BJ (cell line): ENCODE data around the gene VASN. TPM values are rescaled to one million over a fixed set of nuclear protein-coding genes. Genes with fewer than 3 reads are reported as not detected.

ENCODE experiments used
- CTCF ChIA-PET: fragments of 350-600 bp; formaldehyde crosslinking; extraction: SDS; loops from one replicate; lab custom pipeline; 2021; ENCODE audit warnings: antibody characterized with exemption, inconsistent platforms; lab: Yijun Ruan, JAX
- POLR2A ChIA-PET: fragments of 300-600 bp; sonication (Branson Sonifier 250); formaldehyde crosslinking; extraction: SDS; loops from one replicate; lab custom pipeline; 2021; ENCODE audit warnings: antibody characterized with exemption; lab: Charles Lee
- DNase-seq: peaks from one replicate; pipeline ENCODE4 v3.0.0-alpha.2; 2011; ENCODE audit warnings: low read depth
- H3K27me3 ChIP-seq: 2 replicates; pipeline ENCODE4 v1.6.0; 2011; ENCODE audit warnings: low read length; ENCODE audit not compliant: control insufficient read depth, insufficient read depth
- H3K36me3 ChIP-seq: 2 replicates; pipeline ENCODE4 v1.5.1; 2011; ENCODE audit warnings: low read length; ENCODE audit not compliant: control insufficient read depth, insufficient read depth
- H3K4me3 ChIP-seq: 2 replicates; pipeline ENCODE4 v1.5.1; 2011; ENCODE audit warnings: low read depth, mild to moderate bottlenecking, control low read depth, low read length
- CTCF ChIP-seq: IDR thresholded peaks from 2 replicates; pipeline ENCODE4 v1.5.1; 2011; ENCODE audit warnings: low read depth, mild to moderate bottlenecking, control low read depth, inconsistent platforms, low read length, moderate library complexity; ENCODE audit not compliant: insufficient read depth
- polyA plus RNA-seq: library from polyadenylated mRNA; depleted of rRNA; stranded (reverse); fragments of >200 nt; gene quantifications from 2 replicates; pipeline ENCODE4 v1.2.3, GENCODE V29; 2011

VASN gene
- polyA plus RNA-seq, 1 experiment: 71.6 TPM

- Histone ChIP-seq H3K36me3 (no peaks in the 10 kb centered on the region), H3K27me3 (no peaks in the 10 kb centered on the region), H3K4me3 (no peak overlapping the region)
- ChIA-PET POLR2A (interaction anchor here (1.4 kb wide), 1 partner anchor 10 kb away, joined by 3 read pairs; no protein-coding TSS in a partner anchor), CTCF (interaction anchor here (0.6 to 8.4 kb wide), 8 partner anchors 10 to 116 kb away, joined by 3 to 86 read pairs (median 5); partner anchors contain the start of gene PAM16)
- no peak for DNase-seq
- TF ChIP-seq CTCF: no peak
These were observed 2.5 kb upstream of the VASN start for GRCh38 chr16:4369007-4369733.

- CTCF ChIA-PET: interaction anchor here (0.6 to 8.4 kb wide), 6 partner anchors 11 to 96 kb away, joined by 3 to 86 read pairs (median 10); no protein-coding TSS in a partner anchor
These were observed 1.5 kb upstream of the VASN start for GRCh38 chr16:4370151-4370550.

GRCh38 chr16:4370570-4371356, 885 bp upstream of the VASN start:
- H3K36me3 ChIP-seq: peaks cover 3% of the 10 kb centered on the region
- no peak for TF ChIP-seq CTCF
- no peak overlapping the region for H3K4me3 ChIP-seq
- POLR2A ChIA-PET: no interaction called here
- H3K27me3 ChIP-seq: no peaks in the 10 kb centered on the region
- DNase-seq: no peak
- CTCF ChIA-PET: interaction anchor here (1.3 to 8.4 kb wide), 5 partner anchors 12 to 97 kb away, joined by 4 to 86 read pairs (median 17); no protein-coding TSS in a partner anchor

More at GRCh38 chr16:4370151-4370550, 1.5 kb upstream of the VASN start:
- no peak for TF ChIP-seq CTCF
- peaks cover 2% of the 10 kb centered on the region; the same call in 1 of the 2 replicates for H3K36me3 ChIP-seq
- no peaks in the 10 kb centered on the region for H3K27me3 ChIP-seq
- H3K4me3 ChIP-seq: no peak overlapping the region
- POLR2A ChIA-PET: no interaction called here
- DNase-seq: no peak

- no peak for DNase-seq
- POLR2A ChIA-PET: no interaction called here
These were observed 441 bp downstream of the VASN start for GRCh38 chr16:4372001-4372577.

More at GRCh38 chr16:4372001-4372577, 441 bp downstream of the VASN start:
- CTCF ChIA-PET: interaction anchor here (2.2 kb wide), 1 partner anchor 31 kb away, joined by 18 read pairs; no protein-coding TSS in a partner anchor
- Histone ChIP-seq H3K36me3 (peaks cover 8% of the 10 kb centered on the region), H3K27me3 (no peaks in the 10 kb centered on the region), H3K4me3 (peak overlapping the region; percentile 97)
- TF ChIP-seq CTCF: no peak
